ENCODE data around the gene ADAMTS13.

The ADAMTS13 gene

DNA sequence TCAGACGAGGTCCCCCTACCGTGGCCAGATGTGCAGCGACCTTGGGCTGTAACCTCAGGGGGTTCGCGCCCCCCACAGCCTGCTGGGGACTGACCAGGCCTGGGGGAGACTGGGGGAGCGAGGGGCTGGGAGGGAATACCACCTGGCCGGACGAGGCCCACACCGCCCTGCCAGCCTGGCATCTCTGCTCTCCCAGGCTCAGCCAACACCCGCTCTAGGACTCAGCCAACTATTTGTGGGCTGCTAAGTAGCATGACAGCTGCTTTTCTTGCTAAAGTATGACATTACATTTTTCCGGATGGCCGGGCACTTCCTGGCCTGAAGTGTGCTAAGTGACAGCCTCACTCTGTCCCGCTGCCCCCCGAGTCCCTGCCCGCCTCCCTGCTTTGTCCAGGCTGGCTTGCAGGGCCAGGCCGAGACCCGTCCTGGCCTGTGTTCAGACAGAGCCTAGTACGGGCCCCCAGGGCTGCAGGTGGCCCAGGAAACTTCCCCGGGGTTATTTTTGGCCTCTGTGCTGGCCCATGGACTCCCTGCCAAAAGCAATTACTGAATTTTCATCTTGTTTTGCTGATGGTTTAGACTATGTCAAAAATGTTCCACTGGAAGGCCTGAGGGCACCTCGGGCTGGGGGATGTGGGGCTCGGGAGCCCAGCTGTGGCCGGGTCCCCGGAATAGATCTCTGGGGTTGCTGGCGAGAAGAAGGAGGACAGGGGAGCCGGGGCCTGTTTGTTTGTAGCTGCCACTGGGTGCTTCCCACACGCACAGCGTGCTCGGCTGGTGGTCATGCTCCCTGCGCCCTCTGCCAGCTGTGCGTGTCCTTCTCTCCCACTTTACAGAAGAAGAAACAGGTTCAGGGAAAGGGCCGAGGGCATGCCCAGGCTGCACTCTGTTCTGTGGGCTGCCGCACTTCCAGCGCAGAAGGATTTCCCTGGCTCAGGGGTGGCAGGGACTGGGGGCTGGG is 70.2 kb downstream of the ADAMTS13 start:
- no peak for DNase-seq

DNA sequence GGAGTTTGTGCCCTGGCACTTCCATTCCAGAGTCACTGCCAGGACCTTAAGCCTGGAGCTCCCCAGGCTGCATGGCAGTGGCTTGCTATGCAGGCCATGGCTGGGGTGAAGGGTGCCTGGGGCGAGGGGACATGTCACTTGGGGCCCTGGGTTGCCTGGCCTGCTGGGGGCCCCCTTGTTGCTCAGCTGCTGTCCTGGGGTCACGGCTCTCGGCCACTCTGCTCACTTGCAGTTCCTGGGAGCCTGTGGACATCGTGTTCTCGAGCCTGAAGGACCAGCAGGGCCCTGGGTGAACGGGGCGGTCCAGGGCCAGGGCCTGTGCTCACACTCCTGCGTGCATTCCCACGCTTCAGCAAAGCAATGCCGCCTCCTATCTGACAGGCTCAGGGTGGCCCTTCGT is 71.3 kb downstream of the ADAMTS13 start:
- no peak for DNase-seq

DNA sequence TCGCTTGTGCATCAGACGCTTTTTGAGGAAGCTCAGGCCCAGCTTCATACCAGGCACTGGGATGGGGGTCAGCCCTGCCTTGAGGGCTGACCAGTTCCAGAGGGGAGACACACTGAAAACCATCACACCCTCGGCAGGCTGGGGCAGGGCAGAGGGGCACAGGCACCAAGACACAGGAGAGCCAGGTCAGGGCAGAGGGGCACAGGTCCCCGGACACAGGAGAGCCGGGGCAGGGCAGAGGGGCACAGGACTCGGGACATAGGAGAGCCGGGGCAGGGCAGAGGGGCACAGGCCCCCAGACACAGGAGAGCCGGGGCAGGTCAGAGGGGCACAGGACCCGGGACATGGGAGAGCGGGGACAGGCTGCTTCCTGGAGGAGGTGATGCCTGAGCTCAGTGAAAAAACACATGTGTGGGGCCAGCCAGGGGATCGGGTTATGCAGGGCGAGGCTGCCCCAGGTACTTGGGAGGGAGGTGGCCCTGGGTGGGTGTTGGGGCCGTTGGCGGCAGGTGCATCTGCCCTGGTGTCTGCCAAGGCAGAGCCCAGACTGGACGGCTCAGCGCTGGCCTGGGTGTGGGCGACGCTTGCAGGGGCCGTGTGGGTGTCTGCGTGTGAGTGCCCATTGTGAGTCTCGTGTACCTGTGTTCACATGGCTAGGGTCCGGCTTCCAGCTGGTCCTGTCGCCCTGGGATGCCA is 71.8 kb downstream of the ADAMTS13 start:
- DNase-seq: no peak

DNA sequence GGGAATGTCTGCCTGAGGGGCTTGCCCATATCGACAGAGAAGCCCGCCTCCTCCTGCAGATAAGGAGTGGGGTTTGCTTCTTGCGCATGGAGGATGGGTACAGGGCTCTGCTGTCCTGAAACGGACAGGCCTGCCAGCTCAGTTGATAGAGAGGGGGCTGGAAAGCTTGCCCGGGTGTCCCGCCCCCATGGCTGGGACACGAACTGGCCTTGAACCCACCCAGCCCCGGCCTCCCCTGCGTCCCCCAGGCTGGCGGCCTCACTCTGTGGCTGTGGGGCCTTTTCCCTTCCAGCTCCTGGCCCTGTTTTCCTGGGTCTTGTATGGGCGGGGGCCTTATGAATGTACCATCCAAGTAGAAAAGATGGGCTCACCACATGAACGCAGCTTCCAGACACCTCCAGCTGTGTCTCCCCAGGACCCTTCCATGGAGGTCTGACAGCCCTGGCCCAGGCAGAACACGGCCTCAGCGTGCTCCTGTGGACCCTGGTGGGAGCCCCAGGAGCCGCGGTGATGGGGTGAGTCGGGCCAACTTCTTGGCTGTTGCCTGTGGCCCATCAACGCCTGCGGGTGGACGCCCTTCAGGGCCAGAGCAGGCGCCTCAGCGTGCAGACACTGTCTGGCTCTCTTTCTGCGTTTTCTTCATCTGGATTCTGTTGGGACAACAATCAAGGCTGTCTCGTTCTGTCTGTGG is 72.6 kb downstream of the ADAMTS13 start:
- DNase-seq: no peak

DNA sequence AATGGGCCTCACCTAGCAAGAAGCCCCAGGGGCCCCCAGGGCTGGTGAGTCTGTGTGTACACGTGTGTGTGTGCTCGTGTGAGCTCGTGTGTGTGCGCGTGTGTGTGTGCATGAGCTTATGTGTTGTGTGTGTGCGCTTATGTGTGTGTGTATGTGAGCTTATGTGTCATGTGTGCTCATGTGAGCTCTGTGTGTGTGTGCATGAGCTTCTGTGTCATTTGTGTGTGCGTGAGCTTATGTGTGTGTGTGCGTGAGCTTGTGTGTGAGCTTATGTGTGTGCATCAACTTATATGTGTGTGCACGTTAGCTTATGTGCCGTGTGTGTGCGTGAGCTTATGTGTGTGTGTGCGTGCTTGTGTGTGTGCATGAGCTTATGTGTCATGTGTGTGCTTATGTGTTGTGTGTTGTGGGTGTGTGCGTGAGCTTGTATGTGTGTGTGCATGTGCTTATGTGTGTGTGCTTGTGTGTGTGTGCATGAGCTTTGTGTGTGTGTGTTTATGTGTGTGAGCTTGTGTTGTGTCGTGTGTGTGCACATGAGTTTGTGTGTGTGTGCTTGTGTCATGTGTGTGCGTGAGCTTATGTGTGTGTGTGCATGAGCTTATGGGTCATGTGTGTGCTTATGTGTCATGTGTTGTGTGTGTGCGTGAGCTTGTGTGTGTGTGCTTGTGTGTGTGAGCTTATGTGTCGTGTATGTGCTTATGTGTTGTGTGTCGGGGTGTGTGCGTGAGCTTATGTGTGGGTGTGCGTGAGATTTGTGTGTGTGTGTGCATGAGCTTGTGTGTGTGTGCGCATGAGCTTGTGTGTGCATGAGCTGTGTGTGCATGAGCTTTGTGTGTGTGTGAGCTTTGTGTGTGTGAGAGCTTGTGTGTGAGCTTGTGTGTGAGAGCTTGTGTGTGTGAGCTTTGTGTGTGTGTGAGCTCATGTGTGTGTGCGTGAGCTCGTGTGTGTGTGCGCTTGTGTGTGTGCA is 73.4 kb downstream of the ADAMTS13 start:
- DNase-seq: no peak

DNA sequence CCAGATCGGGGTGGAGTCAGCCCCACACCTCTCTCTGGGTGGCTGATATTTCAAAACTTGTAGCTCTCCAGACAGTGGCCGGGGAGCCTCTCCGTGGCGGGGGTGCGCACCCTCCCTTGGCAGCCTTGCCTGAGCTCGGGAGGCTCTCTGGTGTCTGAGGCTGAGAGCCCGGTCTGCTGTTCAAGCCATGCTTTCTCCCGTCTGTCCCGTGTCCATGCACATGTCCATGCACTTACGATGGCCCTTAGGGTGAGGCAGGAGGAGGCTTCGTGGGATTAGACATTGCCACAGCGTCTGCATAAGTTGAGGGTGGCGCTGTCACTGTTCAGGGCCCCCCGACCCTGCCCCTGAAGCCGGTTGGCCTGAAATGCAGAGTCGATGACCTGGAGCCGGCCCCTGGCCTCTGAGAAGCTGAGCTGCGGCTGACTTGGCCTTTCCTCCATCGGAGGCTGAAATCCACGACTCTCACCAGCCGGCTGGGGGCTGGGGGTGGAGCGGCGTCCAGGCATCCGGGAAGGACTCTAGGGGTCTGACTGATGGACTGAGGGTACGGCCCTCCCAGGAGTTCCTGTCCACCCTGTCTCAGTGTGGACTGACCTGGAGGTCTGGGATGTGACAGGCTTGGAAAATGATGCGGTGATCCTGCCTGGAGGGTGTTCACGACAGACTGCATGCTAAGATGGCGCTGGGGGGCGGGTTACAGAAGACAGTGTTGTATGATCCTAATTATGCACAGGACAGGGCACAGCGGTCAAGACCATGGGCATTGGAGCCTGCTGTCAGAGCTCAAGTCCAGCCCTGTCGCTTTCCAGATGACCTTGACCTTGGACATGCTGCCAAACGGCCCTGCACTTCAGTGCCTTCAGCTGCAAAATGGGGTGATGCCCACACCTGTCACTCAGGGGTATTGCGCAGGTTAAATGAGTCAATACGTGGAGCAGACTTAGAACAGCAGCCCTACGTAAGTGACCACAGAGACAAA is 75.0 kb downstream of the ADAMTS13 start:
- no peak for DNase-seq

DNA sequence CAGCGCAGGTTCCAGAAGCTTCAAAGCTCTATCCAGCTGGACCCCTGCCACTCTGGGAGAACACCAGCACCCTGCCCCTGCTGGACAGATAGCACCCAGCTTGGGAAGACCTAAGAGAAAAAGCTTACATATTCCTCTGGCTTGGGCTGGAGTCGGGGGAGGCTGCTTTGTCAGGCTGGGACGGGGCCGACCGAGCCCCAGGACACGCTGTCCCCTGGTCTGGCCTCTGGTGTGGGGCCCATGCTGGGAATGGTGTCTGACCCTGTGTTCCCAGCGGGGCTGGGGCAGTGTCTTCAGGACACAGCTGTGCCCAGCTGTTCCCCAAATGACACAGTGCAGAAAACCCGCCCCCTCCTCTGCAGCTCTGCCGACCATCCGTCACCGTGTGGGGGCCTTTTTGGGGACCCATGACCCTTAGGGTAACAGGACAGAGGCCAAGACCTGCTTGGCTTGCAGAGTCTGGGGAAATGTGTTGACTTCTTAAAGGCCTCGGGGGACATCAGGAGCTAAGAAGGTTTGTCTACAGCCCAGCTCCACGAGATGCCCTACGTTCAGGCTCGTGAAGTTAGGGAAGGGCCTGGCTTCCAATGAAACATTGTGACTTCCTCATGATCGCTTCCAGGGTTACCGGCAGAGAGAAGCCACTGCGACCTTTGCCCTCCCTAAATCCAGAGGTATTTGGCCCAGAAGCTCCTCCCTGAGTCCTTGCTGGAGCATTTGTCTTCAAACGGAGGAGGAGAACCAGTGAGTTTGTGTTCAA is 77.1 kb downstream of the ADAMTS13 start:
- DNase-seq: no peak

DNA sequence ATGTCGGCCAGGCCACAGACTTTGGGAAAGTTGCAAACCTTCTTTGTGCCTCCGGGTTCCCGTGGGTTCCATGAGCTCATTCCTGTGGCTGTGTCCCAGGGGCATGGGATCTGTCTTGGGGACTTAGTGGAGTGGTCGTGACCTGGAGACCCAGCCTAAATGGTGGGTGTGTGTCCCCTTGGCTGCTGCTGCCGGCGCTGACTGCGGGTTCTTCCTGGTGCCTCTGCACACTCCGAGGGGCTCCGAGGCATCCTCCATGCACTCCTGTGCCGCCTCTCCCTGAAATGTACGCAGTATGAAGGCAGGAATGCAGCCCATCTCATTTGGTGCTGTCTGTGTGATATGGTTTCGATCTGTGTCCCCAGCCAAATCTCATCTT is 77.7 kb downstream of the ADAMTS13 start:
- no peak for DNase-seq

DNA sequence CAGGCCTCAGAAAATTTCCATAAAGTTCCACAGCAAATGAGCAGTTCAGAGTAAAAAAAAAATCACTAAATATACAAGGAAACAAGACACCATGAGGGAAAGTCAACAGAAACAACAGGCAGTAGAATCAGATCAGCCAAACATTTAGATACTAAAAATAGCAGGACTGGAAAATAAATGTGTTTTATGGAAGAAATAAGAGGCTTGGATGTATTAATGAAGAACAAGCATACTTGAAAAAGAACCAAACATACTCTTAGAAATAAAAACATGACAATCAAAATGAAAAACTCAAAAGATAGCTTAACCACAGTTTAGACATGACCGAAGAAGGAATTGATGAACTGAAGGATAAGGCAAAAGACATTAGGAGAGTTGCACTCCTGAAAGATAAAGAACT is 79.9 kb downstream of the ADAMTS13 start:
- no peak for DNase-seq

DNA sequence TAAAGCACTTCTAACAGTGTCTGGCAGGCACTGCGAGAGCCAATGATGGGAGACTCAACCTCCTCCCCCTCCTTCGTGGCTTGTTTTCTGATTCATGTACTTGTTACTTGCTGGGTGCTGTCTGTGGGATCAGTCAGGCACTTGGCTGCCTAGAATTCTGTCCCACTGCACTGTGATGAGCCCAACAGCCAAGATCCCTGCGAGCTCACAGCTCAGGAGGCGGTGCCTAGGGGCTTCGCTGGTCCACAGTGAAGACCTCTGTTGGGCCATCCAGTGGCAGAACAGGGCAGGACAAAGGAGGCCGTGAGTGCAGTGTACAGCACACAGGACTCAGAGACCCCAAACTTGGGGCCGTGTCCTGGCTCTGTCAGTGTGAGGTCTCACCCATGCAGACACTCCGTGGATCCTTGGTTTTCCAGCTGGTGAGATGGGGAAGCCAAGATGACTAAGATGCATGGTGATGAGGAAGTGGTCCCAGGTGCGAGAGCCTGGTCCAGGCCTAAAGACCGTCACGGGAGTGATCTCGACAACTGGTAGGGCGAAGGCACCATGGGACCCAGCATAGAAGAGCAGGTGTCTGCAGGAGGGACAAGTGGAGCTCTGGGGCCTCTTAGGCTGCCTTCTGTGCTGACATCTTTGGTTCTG is 83.1 kb downstream of the ADAMTS13 start:
- DNase-seq: no peak

DNA sequence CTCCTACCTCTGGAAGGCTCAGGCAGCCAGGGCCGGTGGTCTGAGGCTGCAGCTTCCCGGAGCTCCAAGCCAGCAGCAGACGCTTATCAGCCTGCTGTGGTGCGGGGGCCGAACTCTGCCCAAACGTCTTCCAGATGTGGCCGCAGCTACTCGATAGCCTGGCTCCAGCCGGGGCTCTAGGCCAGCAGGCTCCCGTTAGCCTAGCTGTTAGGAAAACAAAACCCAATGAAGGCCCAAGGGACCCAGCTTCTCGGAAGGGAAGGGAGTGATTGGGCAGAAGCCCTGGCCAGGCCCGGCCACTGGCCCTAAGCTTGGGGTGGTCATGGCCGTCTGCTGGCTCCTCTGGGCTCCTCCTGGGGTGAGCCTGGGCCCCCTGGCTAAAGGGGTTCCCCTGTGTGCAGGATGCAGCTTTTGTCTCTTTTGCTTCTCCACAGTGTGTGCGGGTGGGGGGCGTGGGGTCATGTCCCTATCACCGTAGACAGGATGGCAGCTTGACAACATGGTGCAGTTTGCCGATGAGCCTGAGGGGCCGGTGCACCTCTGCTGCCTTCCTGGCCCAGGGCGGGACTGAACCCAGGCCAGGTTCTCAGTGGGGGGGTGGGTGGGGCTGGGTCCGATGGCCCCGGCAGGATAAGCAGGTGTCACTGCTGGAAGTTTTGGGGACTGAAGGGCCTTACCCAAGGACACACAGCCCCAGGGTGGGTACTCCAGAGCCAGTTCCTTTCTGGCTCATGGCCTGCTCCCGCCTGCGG is 83.9 kb downstream of the ADAMTS13 start:
- DNase-seq: no peak

DNA sequence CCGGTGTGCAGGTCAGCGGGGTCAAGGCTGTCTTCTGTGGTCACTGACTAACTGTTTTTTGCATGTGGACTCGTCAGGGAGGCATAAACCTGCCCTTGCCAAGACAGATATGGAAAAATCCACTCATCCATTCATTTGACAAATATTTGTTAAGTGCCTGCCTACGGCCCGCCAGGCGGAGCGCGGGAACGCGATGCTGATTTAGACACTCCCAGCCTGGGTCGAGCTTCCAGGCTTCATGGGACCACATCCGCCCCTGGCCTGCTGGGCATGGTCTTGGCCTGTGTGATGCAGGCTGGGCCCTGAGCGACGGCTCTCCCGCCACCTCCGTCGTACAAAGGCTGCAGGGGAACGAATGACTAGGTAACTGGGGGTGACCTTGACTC is 84.5 kb downstream of the ADAMTS13 start:
- DNase-seq: peak; percentile 65 to 75

DNA sequence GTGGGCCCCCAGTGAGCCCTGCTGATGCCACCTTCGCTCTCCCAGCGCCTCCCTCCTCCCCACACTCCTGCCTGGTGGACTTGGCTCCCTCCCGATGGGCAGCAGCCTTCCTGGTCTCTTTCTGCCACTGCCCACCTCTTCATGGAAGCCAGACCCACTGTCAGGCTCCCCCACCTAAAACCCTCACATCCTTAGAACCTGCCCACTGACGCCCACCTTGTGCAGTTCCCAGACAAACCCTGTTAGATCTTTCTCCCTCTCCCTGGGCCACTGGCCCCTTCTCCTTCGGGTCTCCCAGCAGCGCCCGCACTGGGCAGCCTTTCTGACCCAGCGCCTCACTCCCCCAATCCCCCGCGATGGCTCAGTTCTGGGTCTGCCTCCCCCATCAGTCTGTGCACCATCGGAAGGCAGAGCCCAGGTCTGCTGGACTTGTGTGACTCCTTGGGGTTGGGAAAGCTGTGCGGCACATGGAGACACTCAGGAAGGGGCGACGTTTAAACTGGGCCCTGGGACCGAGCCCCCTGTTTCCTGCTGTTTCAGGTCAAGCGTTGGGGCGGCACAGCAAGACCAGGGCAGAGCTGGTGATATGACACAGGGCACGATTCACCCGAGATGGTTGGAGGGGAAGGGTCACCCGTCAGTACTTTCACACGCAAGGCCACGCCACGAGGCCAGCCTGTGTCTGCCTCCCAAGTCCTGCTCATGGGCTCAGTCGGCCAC is 85.2 kb downstream of the ADAMTS13 start:
- DNase-seq: no peak

DNA sequence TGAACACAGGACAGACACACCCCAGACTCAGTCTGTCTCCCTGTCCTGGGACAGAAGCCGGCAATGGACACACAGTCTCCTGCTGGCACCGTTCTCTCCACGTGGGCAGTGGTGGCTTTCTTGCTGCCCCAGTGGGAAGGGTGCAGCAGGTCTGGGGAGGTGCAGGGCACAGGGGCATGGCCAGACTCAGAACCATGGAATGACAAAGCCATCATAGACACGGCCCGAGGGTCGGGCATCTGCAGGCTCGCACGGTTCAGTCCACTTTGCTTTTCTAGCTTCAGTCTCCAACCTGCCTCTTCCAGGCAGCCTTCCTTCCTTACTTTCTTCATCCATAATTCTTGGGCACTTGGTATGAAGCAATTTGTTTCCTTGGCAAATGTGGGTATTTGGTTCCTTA is 85.9 kb downstream of the ADAMTS13 start:
- DNase-seq: no peak
